Pancreas (tissue), 10 donors: Measurements from ENCODE around the gene PYGL. TPM values are rescaled to one million over a fixed set of nuclear protein-coding genes. Genes with fewer than 3 reads are reported as not detected.

Experiments used
- ATAC-seq, 4 donors: fragments of 200-7000 bp; cut with Tn5 transposase; one replicate each; pipeline versions ENCODE4 v1.8.0 to v1.9.1; 2020; ENCODE audit warnings: mild to moderate bottlenecking in 4 of 4, moderate library complexity in 4 of 4
- DNase-seq, 6 donors: peaks; one replicate each; pipeline ENCODE4 v3.0.0-alpha.2; 2020
- FAIRE-seq: peaks from 2 replicates; lab custom pipeline; 2012; peaks lifted over from hg19 to GRCh38; lab: Jason Lieb, UNC
- H3K27ac ChIP-seq, 4 donors: fragments of 200-600 bp; sonication (generic); 1 replicate in 3 of 4; 2 replicates in 1 of 4; pipeline versions ENCODE4 v1.5.0 to v1.8.0; 2020
- H3K27me3 ChIP-seq, 4 donors: fragments of 200-600 bp; one replicate each; pipeline ENCODE4 v1.8.0; 2021
- H3K36me3 ChIP-seq, 3 donors: fragments of 200-600 bp; sonication (generic) in 1 of 3; one replicate each; pipeline versions ENCODE4 v1.5.0 to v1.8.0; 2020 to 2021
- H3K4me1 ChIP-seq, 3 donors: fragments of 200-600 bp; one replicate each; pipeline ENCODE4 v1.8.0; 2021
- H3K4me3 ChIP-seq, 4 donors: fragments of 200-600 bp; sonication (generic) in 2 of 4; one replicate each; pipeline versions ENCODE4 v1.5.0 to v1.8.0; 2020 to 2021
- H3K9me3 ChIP-seq, 4 donors: fragments of 200-600 bp; one replicate each; pipeline ENCODE4 v1.8.0; 2021
- WGBS, 2 donors: extraction: QIAGEN DNeasy Blood & Tissue Kit; methylation state at CpG; one replicate each; pipeline ENCODE4 v1.1.7; 2013; 5-methylcytosine and 5-hydroxymethylcytosine counted together
- intact Hi-C, 3 donors: fragments of 100-400 bp; cut with DNase I; formaldehyde crosslinking; loops; one replicate each; pipeline versions ENCODE4 v1.11.1 to v1.14.2; 2022
- polyA plus RNA-seq, 2 donors: library from polyadenylated mRNA; stranded (reverse); fragments of 200-250 nt; gene quantifications; one replicate each; pipeline ENCODE4 v1.2.3, GENCODE V29; 2013
- total RNA-seq, 6 donors: library from RNA; stranded (reverse); fragmentation: NEBNext Ultra II Directional in 4 of 6; extraction: Animal tissue kit (Norgen Biotek cat#: 25700) in 4 of 6; gene quantifications; one replicate each; pipeline versions ENCODE4 v1.2.1 to v1.2.4, GENCODE V29; 2021 to 2023
- TF ChIP-seq, protein P1 (sequence below), 4 donors: fragments of 200-600 bp; sonication (generic) in 3 of 4; IDR thresholded peaks; one replicate each; pipeline versions ENCODE4 v1.5.0 to v1.8.0; 2021; ENCODE audit warnings: antibody characterized with exemption in 4 of 4
- donor health status: healthy with polysubstance abuse.
- donor health status: DM: no; HTN: no; CAD: no; lungs with moderate emphysema.
- donor health status: DM: no; HTN: no; CAD: no.
- donor health status: control.
- donor health status: control.
- donor health status: Bipolar disorder and iron deficiency.
- donor health status: DM: yes; HTN: yes; CAD: no.
- donor health status: DM: no; HTN: no; CAD: no.
- donor health status: DM: no; HTN: no; CAD: no.
- donor health status: DM: yes; HTN: yes; CAD: no.

PYGL gene
- total and polyA plus RNA-seq, 8 donors = 2.6 to 17.8 (median 5.4) TPM

DNA sequence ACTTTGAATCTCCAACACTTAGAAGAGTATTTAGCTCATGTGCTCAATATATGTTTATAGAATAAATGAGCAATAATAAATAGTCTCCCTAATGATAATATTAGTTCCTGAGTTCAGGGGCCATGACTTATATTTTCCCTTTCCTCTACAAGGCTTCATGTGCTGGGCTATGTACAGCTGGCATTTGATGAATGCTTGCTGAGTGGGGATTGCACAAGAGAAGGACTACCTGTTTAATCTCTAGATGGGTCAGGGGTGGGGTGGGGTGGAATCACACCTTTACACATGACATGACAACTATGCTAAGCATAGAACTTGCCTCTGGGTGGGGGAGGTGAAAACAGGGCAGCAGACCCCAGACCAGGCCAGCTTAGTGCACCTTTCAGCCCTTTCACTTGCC is 80.0 kb downstream of the PYGL start:
- DNase-seq (no peak), FAIRE-seq (no peak), ATAC-seq (no peak)
- H3K4me1 ChIP-seq = no peaks in the 10 kb centered on the region
- no peaks in the 10 kb centered on the region for H3K27me3 ChIP-seq
- intact Hi-C loops = no loop called here
- H3K4me3 ChIP-seq = no peak overlapping the region
- H3K9me3 ChIP-seq = no peaks in the 10 kb centered on the region
- no peaks in the 10 kb centered on the region for H3K36me3 ChIP-seq
- H3K27ac ChIP-seq = no peak overlapping the region
- TF ChIP-seq, protein P1, sequence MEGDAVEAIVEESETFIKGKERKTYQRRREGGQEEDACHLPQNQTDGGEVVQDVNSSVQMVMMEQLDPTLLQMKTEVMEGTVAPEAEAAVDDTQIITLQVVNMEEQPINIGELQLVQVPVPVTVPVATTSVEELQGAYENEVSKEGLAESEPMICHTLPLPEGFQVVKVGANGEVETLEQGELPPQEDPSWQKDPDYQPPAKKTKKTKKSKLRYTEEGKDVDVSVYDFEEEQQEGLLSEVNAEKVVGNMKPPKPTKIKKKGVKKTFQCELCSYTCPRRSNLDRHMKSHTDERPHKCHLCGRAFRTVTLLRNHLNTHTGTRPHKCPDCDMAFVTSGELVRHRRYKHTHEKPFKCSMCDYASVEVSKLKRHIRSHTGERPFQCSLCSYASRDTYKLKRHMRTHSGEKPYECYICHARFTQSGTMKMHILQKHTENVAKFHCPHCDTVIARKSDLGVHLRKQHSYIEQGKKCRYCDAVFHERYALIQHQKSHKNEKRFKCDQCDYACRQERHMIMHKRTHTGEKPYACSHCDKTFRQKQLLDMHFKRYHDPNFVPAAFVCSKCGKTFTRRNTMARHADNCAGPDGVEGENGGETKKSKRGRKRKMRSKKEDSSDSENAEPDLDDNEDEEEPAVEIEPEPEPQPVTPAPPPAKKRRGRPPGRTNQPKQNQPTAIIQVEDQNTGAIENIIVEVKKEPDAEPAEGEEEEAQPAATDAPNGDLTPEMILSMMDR (IDR thresholded peaks at IDR 0.05) = no peak

DNA sequence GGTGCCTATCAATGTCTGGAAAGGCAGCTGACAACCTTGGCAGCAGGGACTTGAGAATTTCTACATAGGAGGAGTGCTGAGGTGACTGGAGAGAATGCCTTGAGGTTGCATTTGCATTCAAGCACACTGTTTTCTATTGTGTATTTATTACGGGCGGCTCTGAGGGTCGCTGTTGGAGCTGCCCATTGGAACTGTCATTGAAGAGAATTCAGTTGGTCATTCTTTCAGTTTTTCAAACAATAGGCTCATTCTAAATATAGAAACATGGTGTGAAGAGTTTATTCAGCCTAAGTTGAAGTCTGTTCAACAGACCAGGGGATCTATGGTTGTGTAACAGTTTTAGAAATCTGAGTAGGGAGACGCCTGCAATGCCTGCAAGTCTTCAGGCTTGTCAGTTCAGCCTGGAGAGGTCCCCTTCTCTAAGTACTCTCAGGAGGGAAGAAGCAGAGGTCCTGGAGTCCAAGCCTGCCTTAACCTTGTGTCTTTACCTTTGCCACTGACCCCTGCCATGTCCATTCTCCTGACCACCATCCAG is 82.2 kb downstream of the PYGL start:
- Histone ChIP-seq H3K4me3 (no peak overlapping the region), H3K4me1 (no peaks in the 10 kb centered on the region), H3K9me3 (no peaks in the 10 kb centered on the region), H3K27ac (no peak overlapping the region), H3K36me3 (no peaks in the 10 kb centered on the region), H3K27me3 (no peaks in the 10 kb centered on the region)
- ATAC-seq (no peak), FAIRE-seq (no peak), DNase-seq (no peak)
- 68 to 82% methylated on average over 4 of the region's 4 CpGs for WGBS, 2 donors
- intact Hi-C loops = no loop called here
- TF ChIP-seq, protein P1 (IDR thresholded peaks at IDR 0.05) = no peak

DNA sequence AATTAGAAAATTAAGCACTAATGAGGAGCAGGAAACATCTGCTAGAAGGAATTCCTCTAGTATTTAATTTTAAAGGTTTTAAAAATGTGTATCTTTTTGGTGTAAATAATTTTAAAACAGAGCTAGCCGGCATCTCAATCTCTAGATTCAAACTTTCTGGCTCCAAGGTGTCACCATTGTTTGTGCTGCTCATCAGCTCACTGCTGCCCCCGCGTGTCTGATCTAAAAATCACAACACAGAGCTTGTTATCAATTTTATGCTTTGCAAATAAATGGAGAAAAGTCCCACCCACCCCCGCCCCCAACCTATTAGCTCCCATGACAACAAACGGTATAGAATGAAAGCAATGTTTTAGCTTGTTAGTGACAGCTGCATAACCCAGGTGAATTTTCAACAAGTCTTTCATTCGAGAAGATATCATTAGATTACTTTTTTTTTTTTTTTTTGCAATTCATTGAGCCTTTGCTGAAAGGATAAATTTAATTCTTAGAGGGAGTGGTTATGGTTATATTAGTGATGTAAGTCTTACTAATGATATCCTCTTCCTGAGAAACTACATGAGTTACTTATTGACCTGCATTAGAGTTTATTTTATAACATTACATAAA is 83.7 kb downstream of the PYGL start:
- 0 to 1% methylated on average over 6 of the region's 6 CpGs for whole genome bisulfite sequencing, 2 donors
- Histone ChIP-seq H3K4me1 (no peaks in the 10 kb centered on the region), H3K36me3 (no peaks in the 10 kb centered on the region), H3K4me3 (peak overlapping the region; percentile 21 to 50 (median 34)), H3K27me3 (no peaks in the 10 kb centered on the region), H3K9me3 (no peaks in the 10 kb centered on the region), H3K27ac (no peak overlapping the region)
- ATAC-seq = peak; percentile 82 to 94 (median 92)
- TF ChIP-seq, protein P1 (IDR thresholded peaks at IDR 0.05) = peak; percentile 27 to 64 (median 46)
- peak; percentile 34 for FAIRE-seq
- peak; percentile 61 to 85 (median 78) for DNase-seq
- intact Hi-C loops = no loop called here

DNA sequence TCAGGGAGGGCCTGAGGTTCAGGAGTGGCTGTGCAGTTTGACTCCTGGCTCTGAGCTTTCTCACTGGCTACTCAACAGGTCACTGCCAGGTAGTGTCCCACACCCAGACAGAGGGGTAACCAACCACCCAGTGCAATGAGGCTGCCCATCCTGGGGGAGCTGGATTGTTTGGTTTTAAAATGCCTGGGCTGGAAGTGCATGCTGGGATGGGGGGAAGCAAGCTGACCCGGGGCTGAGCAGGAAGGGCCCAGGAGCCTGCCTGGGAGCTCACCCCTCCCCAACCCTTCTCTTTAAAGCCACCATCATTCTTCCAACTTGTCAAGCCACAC is 85.0 kb downstream of the PYGL start:
- H3K27me3 ChIP-seq = no peaks in the 10 kb centered on the region
- DNase-seq = no peak
- no peak overlapping the region for H3K27ac ChIP-seq
- no peaks in the 10 kb centered on the region for H3K36me3 ChIP-seq
- WGBS, 2 donors = 24 to 40% methylated on average over 1 of the region's 1 CpG
- TF ChIP-seq, protein P1 (IDR thresholded peaks at IDR 0.05) = no peak
- H3K4me3 ChIP-seq = peak overlapping the region in 3 of 4 donors; percentile 21 to 50 (median 37)
- no peak for FAIRE-seq
- intact Hi-C loops = no loop called here
- H3K4me1 ChIP-seq = no peaks in the 10 kb centered on the region
- peak in 2 of 4 donors; percentile 5 to 19 for ATAC-seq
- H3K9me3 ChIP-seq = no peaks in the 10 kb centered on the region

DNA sequence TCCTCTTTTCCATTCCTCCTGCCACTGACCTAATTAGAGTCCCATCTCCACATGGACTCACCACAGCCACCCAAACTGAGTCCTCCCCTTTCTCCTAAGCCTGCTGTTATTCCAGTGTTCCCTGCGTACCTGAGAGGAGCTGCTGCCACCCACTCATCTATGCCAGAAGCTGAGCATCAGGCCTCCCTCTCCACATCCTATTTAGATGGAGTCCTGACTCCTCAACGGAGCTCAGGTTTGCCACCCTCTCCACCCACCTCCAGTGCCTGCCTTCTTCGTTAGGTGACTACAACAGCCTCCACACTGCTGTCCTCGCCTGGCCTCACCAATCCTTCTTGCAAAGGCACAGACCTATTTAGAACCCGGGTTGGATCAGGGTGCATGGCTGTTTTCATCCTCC is 87.6 kb downstream of the PYGL start:
- Histone ChIP-seq H3K27ac (no peak overlapping the region), H3K36me3 (no peaks in the 10 kb centered on the region), H3K9me3 (no peaks in the 10 kb centered on the region), H3K27me3 (no peaks in the 10 kb centered on the region), H3K4me1 (no peaks in the 10 kb centered on the region), H3K4me3 (no peak overlapping the region)
- DNase-seq (no peak), FAIRE-seq (no peak), ATAC-seq (no peak)
- whole genome bisulfite sequencing, 2 donors = 72 to 81% methylated on average over 5 of the region's 5 CpGs
- TF ChIP-seq, protein P1 (IDR thresholded peaks at IDR 0.05) = no peak
- intact Hi-C loops = no loop called here
